K562 (cell line): ENCODE measurements around the gene KPNA1.

ENCODE experiments used
- ATF3 ChIP-seq, 2 experiments: fragments of 450-650 bp in 1 of 2; sonication (generic) in 1 of 2; formaldehyde crosslinking in 1 of 2; IDR thresholded peaks in 1 of 2; conservative IDR thresholded peaks in 1 of 2; 2 replicates each; pipeline versions ENCODE4 v1.6.1 to v1.8.1; 2016 to 2023; ENCODE audit warnings: mild to moderate bottlenecking in 2 of 2, moderate library complexity in 2 of 2, inconsistent platforms in 1 of 2, missing genetic modification reagents in 1 of 2
- ESRRA ChIP-seq: fragments of 450-650 bp; IDR thresholded peaks from 2 replicates; pipeline ENCODE4 v1.6.1; 2014; ENCODE audit warnings: low read depth, mild to moderate bottlenecking, moderate library complexity, borderline replicate concordance
- EZH2 ChIP-seq: IDR thresholded peaks from 2 replicates; pipeline ENCODE4 v1.6.1; 2012; ENCODE audit warnings: low read depth, mild to moderate bottlenecking, inconsistent platforms, low read length, borderline replicate concordance
- NR2C2 ChIP-seq, 2 experiments: fragments of 200-800 bp in 1 of 2; sonication (Bioruptor generic) in 1 of 2; sonication (generic) in 1 of 2; formaldehyde crosslinking in 1 of 2; IDR thresholded peaks; 2 replicates each; pipeline versions ENCODE4 v1.6.1 to v1.8.0; 2016 to 2022; ENCODE audit warnings: mild to moderate bottlenecking in 1 of 2, missing compliant biosample characterization in 1 of 2, missing genetic modification characterization in 1 of 2, missing genetic modification reagents in 1 of 2
- PHB ChIP-seq: fragments of 250-450 bp; sonication (Bioruptor Pico); IDR thresholded peaks from 2 replicates; pipeline ENCODE4 v1.5.0; 2021
- TFE3 ChIP-seq: fragments of 450-650 bp; formaldehyde crosslinking; IDR thresholded peaks from 2 replicates; pipeline ENCODE4 v1.4.0; 2020; ENCODE audit warnings: mild to moderate bottlenecking, mixed read lengths
- TF ChIP-seq, protein P1 (sequence below): fragments of 450-650 bp; formaldehyde crosslinking; IDR thresholded peaks from 2 replicates; pipeline ENCODE4 v1.4.0; 2020; ENCODE audit warnings: mild to moderate bottlenecking, moderate library complexity
- TF ChIP-seq, protein P2 (sequence below): fragments of 200-800 bp; sonication (Bioruptor generic); IDR thresholded peaks from 2 replicates; pipeline ENCODE4 v1.6.1; 2016; ENCODE audit warnings: missing genetic modification characterization, missing compliant biosample characterization
- TF ChIP-seq, protein P3 (sequence below), 3 experiments: IDR thresholded peaks in 2 of 3; conservative IDR thresholded peaks in 1 of 3; 2 replicates each; pipeline ENCODE4 v1.5.1; 2011 to 2012; ENCODE audit warnings: low read length in 3 of 3, mild to moderate bottlenecking in 3 of 3, control low read depth in 2 of 3, improper control_type of control experiment in 1 of 3, inconsistent platforms in 1 of 3, low read depth in 1 of 3, mixed read lengths in 1 of 3, moderate library complexity in 1 of 3; ENCODE audit not compliant: insufficient read depth in 2 of 3

DNA sequence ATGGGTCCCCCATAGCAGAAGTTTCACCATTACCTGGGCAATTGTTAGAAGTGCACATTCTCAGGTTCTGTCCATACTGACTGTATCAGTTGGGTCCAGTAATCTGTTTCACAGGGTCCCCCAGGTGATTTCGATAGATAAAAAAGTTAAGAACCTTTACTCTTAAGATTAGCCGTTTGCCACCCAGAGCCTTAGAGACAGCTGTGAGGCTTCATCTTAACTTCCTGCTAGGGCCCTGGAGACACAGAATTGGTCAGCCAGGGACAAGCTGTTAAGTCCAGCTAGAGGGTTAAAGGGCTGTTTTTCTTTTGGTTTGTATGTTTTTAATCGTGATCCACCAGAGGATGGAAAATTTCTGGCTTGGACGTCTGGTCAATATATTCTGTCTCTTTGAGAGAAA, 124.1 kb downstream of the KPNA1 start:
- TF ChIP-seq ATF3 (IDR thresholded peaks at IDR 0.05) (no peak), ATF3 (CRISPR knock-in tag; conservative IDR thresholded peaks at IDR 0.05) (no peak), EZH2 (no peak), ESRRA (no peak), NR2C2 (CRISPR knock-in tag; IDR thresholded peaks at IDR 0.05) (no peak), NR2C2 (tag; IDR thresholded peaks at IDR 0.05) (no peak), PHB (CRISPR knock-in tag) (no peak), TFE3 (CRISPR knock-in tag) (no peak)
- TF ChIP-seq, protein P1, sequence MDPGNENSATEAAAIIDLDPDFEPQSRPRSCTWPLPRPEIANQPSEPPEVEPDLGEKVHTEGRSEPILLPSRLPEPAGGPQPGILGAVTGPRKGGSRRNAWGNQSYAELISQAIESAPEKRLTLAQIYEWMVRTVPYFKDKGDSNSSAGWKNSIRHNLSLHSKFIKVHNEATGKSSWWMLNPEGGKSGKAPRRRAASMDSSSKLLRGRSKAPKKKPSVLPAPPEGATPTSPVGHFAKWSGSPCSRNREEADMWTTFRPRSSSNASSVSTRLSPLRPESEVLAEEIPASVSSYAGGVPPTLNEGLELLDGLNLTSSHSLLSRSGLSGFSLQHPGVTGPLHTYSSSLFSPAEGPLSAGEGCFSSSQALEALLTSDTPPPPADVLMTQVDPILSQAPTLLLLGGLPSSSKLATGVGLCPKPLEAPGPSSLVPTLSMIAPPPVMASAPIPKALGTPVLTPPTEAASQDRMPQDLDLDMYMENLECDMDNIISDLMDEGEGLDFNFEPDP, result no peak
- TF ChIP-seq, protein P2, sequence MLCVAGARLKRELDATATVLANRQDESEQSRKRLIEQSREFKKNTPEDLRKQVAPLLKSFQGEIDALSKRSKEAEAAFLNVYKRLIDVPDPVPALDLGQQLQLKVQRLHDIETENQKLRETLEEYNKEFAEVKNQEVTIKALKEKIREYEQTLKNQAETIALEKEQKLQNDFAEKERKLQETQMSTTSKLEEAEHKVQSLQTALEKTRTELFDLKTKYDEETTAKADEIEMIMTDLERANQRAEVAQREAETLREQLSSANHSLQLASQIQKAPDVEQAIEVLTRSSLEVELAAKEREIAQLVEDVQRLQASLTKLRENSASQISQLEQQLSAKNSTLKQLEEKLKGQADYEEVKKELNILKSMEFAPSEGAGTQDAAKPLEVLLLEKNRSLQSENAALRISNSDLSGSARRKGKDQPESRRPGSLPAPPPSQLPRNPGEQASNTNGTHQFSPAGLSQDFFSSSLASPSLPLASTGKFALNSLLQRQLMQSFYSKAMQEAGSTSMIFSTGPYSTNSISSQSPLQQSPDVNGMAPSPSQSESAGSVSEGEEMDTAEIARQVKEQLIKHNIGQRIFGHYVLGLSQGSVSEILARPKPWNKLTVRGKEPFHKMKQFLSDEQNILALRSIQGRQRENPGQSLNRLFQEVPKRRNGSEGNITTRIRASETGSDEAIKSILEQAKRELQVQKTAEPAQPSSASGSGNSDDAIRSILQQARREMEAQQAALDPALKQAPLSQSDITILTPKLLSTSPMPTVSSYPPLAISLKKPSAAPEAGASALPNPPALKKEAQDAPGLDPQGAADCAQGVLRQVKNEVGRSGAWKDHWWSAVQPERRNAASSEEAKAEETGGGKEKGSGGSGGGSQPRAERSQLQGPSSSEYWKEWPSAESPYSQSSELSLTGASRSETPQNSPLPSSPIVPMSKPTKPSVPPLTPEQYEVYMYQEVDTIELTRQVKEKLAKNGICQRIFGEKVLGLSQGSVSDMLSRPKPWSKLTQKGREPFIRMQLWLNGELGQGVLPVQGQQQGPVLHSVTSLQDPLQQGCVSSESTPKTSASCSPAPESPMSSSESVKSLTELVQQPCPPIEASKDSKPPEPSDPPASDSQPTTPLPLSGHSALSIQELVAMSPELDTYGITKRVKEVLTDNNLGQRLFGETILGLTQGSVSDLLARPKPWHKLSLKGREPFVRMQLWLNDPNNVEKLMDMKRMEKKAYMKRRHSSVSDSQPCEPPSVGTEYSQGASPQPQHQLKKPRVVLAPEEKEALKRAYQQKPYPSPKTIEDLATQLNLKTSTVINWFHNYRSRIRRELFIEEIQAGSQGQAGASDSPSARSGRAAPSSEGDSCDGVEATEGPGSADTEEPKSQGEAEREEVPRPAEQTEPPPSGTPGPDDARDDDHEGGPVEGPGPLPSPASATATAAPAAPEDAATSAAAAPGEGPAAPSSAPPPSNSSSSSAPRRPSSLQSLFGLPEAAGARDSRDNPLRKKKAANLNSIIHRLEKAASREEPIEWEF (CRISPR knock-in tag), result no peak
- TF ChIP-seq, protein P3, sequence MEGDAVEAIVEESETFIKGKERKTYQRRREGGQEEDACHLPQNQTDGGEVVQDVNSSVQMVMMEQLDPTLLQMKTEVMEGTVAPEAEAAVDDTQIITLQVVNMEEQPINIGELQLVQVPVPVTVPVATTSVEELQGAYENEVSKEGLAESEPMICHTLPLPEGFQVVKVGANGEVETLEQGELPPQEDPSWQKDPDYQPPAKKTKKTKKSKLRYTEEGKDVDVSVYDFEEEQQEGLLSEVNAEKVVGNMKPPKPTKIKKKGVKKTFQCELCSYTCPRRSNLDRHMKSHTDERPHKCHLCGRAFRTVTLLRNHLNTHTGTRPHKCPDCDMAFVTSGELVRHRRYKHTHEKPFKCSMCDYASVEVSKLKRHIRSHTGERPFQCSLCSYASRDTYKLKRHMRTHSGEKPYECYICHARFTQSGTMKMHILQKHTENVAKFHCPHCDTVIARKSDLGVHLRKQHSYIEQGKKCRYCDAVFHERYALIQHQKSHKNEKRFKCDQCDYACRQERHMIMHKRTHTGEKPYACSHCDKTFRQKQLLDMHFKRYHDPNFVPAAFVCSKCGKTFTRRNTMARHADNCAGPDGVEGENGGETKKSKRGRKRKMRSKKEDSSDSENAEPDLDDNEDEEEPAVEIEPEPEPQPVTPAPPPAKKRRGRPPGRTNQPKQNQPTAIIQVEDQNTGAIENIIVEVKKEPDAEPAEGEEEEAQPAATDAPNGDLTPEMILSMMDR (IDR thresholded peaks at IDR 0.05 in 2 of 3, conservative IDR thresholded peaks at IDR 0.05 in 1 of 3; ENCODE audit: insufficient read depth in 2 of 3, low read depth in 1 of 3, low read length in 3 of 3), result no peak
